HG02885 (cell line): ENCODE results near the gene CHCHD6.

Experiments used
- ATAC-seq: cut with Tn5 transposase; IDR thresholded peaks from one replicate; pipeline ENCODE4 v1.9.1; 2021; ENCODE audit warnings: mild to moderate bottlenecking; ENCODE audit not compliant: unreplicated experiment, poor library complexity

The CHCHD6 gene, protein sequence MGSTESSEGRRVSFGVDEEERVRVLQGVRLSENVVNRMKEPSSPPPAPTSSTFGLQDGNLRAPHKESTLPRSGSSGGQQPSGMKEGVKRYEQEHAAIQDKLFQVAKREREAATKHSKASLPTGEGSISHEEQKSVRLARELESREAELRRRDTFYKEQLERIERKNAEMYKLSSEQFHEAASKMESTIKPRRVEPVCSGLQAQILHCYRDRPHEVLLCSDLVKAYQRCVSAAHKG

GRCh38 chr3:126703512-126704493, at the start of gene CHCHD6:
CHCHD6 (plus strand) TSS chr3:126704240; CDS start chr3:126704313, 73 bp downstream.
- peak; percentile 98 for ATAC-seq

DNA sequence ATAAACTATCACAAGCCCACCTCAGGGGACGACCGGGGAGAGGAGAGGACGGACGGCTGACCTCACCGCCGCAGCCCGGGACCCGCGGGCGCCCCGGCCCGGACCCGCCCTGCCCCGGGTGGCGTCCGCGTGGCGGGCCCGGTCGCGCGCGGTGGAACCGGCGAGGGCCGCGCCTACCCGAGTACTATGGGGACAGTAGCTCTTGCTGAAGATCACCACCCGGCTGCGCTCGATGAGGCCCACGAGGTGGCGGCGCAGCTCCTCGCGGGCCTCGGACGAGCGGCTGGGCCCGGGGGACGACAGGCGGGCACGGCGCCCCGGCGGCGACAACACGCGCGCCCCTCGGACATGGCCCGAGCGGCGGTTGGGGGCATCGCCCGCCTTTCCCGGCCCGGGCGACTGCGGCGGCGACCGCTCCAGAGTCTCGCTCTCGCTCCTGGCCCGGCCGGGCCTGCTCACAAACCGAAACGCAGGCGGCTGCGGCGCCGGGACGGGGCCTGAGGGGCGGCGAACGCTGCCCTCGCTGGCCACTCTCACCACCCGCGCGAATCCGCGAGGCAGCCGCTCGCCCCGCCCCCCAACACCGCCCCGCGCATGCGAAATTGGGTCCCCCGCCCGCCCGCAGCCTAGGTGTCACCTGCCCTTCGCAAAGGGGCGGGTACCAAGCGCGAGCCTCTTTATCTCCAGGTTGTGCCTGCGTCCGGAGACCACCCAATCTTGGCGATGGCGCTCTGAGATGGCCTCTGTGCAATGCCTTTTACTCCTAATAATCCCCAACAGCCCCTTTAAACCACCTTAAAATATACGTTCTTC, 49.3 kb upstream of the CHCHD6 start, which contains the start of gene TXNRD3:
Gene TXNRD3 (minus strand): TSS at position 554 of the 813 bp plus-strand sequence.
- ATAC-seq: no peak

GRCh38 chr3:126655887-126656286, 48.2 kb upstream of the CHCHD6 start:
- ATAC-seq: no peak

GRCh38 chr3:126656371-126657134, 47.5 kb upstream of the CHCHD6 start:
- ATAC-seq: no peak

DNA sequence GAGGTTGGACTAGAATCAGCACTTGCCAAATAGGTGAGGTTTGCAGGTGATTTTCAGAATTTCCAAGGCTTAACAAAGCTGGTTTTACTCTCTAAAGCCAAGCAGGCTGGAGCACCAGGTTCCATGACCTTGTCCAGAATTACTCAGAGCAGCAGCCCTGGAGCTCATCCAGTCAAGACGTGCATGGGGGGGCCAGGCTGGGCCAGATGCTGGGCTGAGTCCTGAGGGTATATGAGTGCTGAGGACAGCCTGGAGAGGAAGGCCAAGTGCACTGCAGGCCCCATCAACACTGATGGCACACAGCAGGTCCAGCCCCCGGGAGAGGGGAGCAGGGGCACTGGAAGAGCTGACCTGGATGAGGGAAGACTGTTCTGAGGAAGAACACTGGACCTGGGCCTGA, 46.1 kb upstream of the CHCHD6 start:
- ATAC-seq: no peak

- ATAC-seq: no peak
Measured at GRCh38 chr3:126658584-126658983, 45.5 kb upstream of the CHCHD6 start.

- no peak for ATAC-seq
Measured at GRCh38 chr3:126659915-126660886, 43.8 kb upstream of the CHCHD6 start.

DNA sequence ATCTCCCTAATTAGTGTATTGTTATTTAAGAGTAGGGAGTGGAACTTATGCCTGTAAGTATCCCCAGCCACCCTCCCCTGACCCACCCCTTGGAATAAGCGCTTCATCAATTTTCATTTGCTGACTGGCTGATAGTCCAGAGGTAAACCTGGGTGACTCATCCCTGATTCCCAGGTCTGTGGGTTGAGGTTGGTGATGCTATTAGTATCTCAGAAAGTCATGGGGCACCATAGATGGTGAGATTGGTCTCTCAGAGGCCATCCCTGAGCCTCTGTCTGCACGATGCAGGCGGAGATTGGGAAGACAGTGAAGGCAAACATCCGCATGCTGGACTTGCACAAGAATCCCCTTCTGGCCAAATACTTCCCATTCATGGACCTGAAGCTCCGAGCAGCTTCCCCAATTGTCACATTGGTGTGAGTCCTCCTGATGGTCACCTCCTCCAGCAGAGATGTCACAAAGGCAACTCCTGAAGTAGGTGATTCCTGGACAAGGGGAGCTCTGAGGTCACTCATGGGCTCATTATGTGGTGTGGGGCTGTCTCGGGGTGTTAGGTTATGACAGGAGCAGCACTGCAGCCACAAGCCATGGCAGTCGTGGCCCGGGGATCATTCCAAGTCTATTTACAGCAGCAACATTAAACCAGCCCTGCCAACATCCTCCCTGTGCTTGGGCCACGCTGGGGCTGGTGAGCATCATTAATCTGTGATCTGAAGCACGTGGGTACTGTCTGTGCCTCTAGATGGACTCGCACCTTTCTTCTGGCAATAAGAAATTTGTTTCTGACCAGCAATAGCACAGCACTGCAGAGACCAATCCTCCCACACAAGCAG, 42.3 kb upstream of the CHCHD6 start:
- ATAC-seq: no peak

DNA sequence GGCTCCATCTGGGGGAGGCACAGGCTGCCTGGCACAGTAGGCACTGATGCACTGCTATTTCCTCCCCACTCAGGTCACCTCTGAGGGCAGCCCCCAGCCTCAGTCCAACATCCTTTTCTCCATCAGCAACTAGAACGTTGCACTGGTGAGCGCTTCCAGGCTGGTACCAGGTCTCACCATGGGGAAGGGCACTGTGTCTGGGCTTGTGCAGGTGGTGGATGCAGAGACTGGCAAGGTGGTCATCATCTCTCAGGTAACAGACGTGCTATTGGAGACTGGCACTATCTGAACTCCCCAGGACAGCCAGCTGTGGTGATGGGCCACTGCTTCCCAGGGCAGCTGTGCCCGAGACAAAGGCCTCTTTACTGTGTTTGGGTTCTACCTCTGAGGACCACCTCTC, 40.8 kb upstream of the CHCHD6 start:
- no peak for ATAC-seq

DNA sequence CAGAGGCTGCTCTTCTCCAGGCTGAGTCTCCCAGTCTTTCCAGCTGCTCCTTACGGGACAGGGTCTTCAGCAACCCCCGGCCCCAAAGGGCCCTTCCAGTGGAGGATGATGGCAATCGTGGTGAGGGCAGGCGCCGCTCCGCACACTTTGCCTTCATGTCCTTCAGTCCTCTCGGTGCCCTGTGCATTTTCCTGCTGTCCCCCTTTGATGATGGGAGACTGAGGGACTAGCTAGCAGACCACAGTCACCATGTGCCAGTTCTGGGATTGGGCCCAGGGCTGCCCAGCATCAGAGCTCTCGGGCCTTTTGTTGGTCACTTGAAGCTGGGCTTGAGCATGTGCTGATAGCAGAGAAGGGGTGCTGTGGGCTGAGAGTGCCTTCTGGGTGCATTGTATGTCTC, 40.3 kb upstream of the CHCHD6 start:
- no peak for ATAC-seq

GRCh38 chr3:126664591-126665214, 39.3 kb upstream of the CHCHD6 start:
- ATAC-seq: no peak

GRCh38 chr3:126665221-126665936, 38.7 kb upstream of the CHCHD6 start:
- ATAC-seq: no peak

DNA sequence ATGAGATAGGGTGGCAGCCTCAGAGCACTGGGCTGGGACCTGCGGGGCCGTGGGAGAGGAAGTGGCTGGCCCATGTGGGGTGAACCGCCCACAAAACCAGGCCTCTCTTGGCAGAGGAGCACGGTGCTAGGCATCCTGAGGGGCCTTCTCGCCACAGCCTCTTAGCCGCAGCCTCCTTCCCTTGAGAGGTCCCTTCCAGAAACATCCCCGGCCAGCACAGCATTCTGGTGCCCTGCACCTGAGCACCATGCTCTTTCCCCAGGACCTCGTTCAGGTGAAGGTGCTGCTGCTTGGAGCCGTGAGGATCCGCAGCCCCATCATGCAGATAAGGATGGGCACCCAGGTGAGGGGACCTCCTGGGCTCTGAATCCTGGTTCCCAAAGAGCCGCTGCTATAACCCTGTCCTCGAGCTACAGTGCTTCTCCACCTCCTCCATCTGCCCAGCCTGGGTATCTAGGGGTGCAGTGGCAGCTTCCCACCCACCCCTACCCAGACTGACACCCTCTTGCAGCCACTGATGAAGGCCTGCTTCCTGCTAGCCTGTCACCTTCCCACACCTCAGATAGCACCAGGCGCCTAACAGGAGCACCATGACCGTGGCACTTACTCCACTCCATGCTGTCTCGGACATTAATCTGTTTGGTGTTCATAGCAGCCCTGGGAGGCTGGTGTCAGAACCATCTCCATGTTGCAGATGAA, 37.9 kb upstream of the CHCHD6 start:
- ATAC-seq: no peak

- no peak for ATAC-seq
Measured at GRCh38 chr3:126666658-126667528, 37.1 kb upstream of the CHCHD6 start.
